ENCODE measurements around the gene KCNQ4. TPM values are rescaled to one million over a fixed set of nuclear protein-coding genes. Genes with fewer than 3 reads are reported as not detected.

KCNQ4 gene
- polyA plus RNA-seq, 2 of the 4 experiments (the other 2 are of a cell fraction): 0.08 to 0.17 TPM

DNA sequence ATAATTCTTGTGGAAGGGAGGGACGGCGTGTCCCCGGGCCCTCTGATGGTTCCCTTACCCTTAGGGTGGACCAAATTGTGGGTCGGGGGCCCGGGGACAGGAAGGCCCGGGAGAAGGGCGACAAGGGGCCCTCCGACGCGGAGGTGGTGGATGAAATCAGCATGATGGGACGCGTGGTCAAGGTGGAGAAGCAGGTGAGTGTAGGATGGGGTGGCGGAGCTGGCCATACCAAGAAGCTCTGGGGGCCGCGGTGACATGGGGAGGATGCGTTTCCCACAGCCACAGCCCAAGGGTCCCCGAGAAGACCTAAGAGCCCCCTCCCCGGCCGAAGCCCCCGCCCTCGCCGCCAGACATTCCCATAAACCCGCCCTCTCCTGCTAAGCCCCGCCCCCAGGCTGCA, 54.0 kb downstream of the KCNQ4 start:
- TF ChIP-seq POLR2AphosphoS2 (conservative IDR thresholded peaks at IDR 0.05; ENCODE audit: low read length) (no peak), SMC3 (IDR thresholded peaks at IDR 0.05) (no peak), HEYL (CRISPR knock-in tag; IDR thresholded peaks at IDR 0.05) (no peak), MAFK (IDR thresholded peaks at IDR 0.05; ENCODE audit: partially characterized antibody) (no peak), ZSCAN20 (CRISPR knock-in tag; IDR thresholded peaks at IDR 0.05) (no peak), PHF8 (IDR thresholded peaks at IDR 0.05; ENCODE audit: borderline replicate concordance, low read depth) (no peak), EHF (CRISPR knock-in tag; IDR thresholded peaks at IDR 0.05) (no peak), JUNB (IDR thresholded peaks at IDR 0.05) (no peak), TFCP2L1 (CRISPR knock-in tag; IDR thresholded peaks at IDR 0.05) (no peak), SREBF2 (IDR thresholded peaks at IDR 0.05) (no peak), RCOR1 (IDR thresholded peaks at IDR 0.05; ENCODE audit: low read depth, low read length) (no peak), CHD4 (IDR thresholded peaks at IDR 0.05; ENCODE audit: borderline replicate concordance) (no peak), ZC3H11A (IDR thresholded peaks at IDR 0.05) (no peak)
- TF ChIP-seq, protein P1, sequence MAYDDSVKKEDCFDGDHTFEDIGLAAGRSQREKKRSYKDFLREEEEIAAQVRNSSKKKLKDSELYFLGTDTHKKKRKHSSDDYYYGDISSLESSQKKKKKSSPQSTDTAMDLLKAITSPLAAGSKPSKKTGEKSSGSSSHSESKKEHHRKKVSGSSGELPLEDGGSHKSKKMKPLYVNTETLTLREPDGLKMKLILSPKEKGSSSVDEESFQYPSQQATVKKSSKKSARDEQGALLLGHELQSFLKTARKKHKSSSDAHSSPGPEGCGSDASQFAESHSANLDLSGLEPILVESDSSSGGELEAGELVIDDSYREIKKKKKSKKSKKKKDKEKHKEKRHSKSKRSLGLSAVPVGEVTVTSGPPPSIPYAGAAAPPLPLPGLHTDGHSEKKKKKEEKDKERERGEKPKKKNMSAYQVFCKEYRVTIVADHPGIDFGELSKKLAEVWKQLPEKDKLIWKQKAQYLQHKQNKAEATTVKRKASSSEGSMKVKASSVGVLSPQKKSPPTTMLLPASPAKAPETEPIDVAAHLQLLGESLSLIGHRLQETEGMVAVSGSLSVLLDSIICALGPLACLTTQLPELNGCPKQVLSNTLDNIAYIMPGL (CRISPR knock-in tag; IDR thresholded peaks at IDR 0.05; ENCODE audit: borderline replicate concordance): no peak
- TF ChIP-seq, protein P2, sequence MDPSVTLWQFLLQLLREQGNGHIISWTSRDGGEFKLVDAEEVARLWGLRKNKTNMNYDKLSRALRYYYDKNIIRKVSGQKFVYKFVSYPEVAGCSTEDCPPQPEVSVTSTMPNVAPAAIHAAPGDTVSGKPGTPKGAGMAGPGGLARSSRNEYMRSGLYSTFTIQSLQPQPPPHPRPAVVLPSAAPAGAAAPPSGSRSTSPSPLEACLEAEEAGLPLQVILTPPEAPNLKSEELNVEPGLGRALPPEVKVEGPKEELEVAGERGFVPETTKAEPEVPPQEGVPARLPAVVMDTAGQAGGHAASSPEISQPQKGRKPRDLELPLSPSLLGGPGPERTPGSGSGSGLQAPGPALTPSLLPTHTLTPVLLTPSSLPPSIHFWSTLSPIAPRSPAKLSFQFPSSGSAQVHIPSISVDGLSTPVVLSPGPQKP (IDR thresholded peaks at IDR 0.05; ENCODE audit: low read depth, low read length): no peak
- TF ChIP-seq, protein P3, sequence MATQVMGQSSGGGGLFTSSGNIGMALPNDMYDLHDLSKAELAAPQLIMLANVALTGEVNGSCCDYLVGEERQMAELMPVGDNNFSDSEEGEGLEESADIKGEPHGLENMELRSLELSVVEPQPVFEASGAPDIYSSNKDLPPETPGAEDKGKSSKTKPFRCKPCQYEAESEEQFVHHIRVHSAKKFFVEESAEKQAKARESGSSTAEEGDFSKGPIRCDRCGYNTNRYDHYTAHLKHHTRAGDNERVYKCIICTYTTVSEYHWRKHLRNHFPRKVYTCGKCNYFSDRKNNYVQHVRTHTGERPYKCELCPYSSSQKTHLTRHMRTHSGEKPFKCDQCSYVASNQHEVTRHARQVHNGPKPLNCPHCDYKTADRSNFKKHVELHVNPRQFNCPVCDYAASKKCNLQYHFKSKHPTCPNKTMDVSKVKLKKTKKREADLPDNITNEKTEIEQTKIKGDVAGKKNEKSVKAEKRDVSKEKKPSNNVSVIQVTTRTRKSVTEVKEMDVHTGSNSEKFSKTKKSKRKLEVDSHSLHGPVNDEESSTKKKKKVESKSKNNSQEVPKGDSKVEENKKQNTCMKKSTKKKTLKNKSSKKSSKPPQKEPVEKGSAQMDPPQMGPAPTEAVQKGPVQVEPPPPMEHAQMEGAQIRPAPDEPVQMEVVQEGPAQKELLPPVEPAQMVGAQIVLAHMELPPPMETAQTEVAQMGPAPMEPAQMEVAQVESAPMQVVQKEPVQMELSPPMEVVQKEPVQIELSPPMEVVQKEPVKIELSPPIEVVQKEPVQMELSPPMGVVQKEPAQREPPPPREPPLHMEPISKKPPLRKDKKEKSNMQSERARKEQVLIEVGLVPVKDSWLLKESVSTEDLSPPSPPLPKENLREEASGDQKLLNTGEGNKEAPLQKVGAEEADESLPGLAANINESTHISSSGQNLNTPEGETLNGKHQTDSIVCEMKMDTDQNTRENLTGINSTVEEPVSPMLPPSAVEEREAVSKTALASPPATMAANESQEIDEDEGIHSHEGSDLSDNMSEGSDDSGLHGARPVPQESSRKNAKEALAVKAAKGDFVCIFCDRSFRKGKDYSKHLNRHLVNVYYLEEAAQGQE (IDR thresholded peaks at IDR 0.05): no peak
- no peak for FAIRE-seq
- H3K4me2 ChIP-seq: no peak overlapping the region
- POLR2A ChIA-PET: no interaction called here
- 89% methylated on average over 15 of the region's 24 CpGs for WGBS (ENCODE audit: missing lambda C conversion rate)
- ATAC-seq: no peak
- H3K27ac ChIP-seq: no peak overlapping the region
- no peak overlapping the region for H3K4me3 ChIP-seq
- no peak for DNase-seq (ENCODE audit: low read depth in 1 of 2, low spot score in 1 of 2)
- H3K4me1 ChIP-seq: no peaks in the 10 kb centered on the region
- CTCF ChIA-PET: interaction anchor here (0.6 to 2.4 kb wide), 4 partner anchors 10 to 115 kb away, joined by 3 to 5 read pairs (median 4); no protein-coding TSS in a partner anchor
- no peaks in the 10 kb centered on the region for H3K9me3 ChIP-seq

DNA sequence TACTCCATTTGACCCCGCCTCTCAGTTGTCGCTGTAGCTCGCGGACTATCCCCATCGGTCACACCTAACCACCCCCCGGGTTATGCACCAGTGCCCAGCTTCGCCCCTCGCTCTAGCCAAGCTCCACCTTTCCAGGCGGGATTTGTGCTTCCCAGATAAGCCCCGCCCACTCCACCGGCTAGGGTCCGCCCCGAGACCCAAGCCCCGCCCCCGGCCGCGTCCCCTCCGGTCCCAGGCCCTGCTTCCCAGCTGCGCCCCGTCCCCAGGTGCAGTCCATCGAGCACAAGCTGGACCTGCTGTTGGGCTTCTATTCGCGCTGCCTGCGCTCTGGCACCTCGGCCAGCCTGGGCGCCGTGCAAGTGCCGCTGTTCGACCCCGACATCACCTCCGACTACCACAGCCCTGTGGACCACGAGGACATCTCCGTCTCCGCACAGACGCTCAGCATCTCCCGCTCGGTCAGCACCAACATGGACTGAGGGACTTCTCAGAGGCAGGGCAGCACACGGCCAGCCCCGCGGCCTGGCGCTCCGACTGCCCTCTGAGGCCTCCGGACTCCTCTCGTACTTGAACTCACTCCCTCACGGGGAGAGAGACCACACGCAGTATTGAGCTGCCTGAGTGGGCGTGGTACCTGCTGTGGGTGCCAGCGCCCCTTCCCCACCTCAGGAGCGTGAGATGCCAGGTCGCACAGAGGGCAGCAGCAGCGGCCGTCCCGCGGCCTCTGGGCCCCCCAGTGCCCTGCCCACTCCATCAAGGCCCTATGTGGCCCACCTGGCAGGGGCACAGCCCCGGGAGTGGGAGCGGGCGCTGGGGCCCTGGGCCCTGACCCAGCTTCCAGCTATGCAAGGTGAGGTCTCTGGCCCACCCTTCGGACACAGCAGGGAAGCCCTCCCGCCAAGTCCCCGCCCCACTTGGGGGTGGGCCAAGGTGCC, 54.7 kb downstream of the KCNQ4 start:
- no peak overlapping the region for H3K4me3 ChIP-seq
- FAIRE-seq (no peak), DNase-seq (ENCODE audit: low read depth in 1 of 2, low spot score in 1 of 2) (no peak), ATAC-seq (no peak)
- POLR2A ChIA-PET: no interaction called here
- no peak overlapping the region for H3K27ac ChIP-seq
- CTCF ChIA-PET: interaction anchor here (0.8 to 1.3 kb wide), 3 partner anchors 9 to 111 kb away, joined by 3 to 4 read pairs (median 3); no protein-coding TSS in a partner anchor
- H3K4me1 ChIP-seq: no peaks in the 10 kb centered on the region
- no peak overlapping the region for H3K4me2 ChIP-seq
- H3K9me3 ChIP-seq: no peaks in the 10 kb centered on the region
- 96% methylated on average over 28 of the region's 60 CpGs for WGBS (ENCODE audit: missing lambda C conversion rate)
- TF ChIP-seq, protein P3 (IDR thresholded peaks at IDR 0.05): no peak
- TF ChIP-seq, protein P1 (CRISPR knock-in tag; IDR thresholded peaks at IDR 0.05; ENCODE audit: borderline replicate concordance): no peak
- no peak for TF ChIP-seq RARB (CRISPR knock-in tag; IDR thresholded peaks at IDR 0.05)
- TF ChIP-seq, protein P4, sequence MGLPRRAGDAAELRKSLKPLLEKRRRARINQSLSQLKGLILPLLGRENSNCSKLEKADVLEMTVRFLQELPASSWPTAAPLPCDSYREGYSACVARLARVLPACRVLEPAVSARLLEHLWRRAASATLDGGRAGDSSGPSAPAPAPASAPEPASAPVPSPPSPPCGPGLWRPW (IDR thresholded peaks at IDR 0.05): no peak
- TF ChIP-seq MAFK (IDR thresholded peaks at IDR 0.05; ENCODE audit: partially characterized antibody): no peak
- no peak for TF ChIP-seq HOXA7 (CRISPR knock-in tag; IDR thresholded peaks at IDR 0.05)
- no peak for TF ChIP-seq RFX5 (IDR thresholded peaks at IDR 0.05)
- no peak for TF ChIP-seq ZNF302 (CRISPR knock-in tag; IDR thresholded peaks at IDR 0.05)
- TF ChIP-seq FOSL2 (IDR thresholded peaks at IDR 0.05): no peak
- TF ChIP-seq FOSL2 (CRISPR knock-in tag; IDR thresholded peaks at IDR 0.05): no peak
